Body of pancreas (tissue), 4 donors: ENCODE measurements around the gene TBC1D19.

Experiments used
- POLR2A ChIP-seq, 3 donors: fragments of 450-650 bp; IDR thresholded peaks; one replicate each; pipeline ENCODE4 v1.6.1; 2016; ENCODE audit warnings: antibody characterized with exemption in 3 of 3, mild to moderate bottlenecking in 2 of 3
- TF ChIP-seq, protein P1 (sequence below), 7 experiments: fragments of 450-650 bp in 4 of 7; fragments of 200-600 bp in 3 of 7; sonication (generic) in 3 of 7; IDR thresholded peaks; one replicate each; pipeline ENCODE4 v1.5.1; 2016 to 2019; ENCODE audit warnings: antibody characterized with exemption in 7 of 7

DNA sequence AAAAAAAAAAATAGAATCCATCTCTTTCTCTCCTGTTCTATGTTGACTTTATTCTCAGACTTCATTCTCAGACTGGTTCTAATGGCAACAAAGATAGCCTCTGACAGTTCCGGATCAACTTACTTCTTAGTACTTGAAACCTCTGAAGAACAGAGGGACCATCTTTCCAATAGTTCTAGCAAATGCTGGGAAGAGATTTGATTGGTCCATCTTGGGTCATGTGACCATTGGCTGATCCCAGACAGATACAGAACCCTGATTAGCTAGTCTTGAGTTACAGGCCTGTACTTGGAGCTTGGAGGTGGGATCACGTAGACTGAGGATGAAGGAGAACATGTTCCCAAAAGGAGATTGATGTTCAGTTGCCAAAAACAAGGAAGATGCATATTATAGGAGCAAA is 209.9 kb downstream of the TBC1D19 start:
- TF ChIP-seq, protein P1, sequence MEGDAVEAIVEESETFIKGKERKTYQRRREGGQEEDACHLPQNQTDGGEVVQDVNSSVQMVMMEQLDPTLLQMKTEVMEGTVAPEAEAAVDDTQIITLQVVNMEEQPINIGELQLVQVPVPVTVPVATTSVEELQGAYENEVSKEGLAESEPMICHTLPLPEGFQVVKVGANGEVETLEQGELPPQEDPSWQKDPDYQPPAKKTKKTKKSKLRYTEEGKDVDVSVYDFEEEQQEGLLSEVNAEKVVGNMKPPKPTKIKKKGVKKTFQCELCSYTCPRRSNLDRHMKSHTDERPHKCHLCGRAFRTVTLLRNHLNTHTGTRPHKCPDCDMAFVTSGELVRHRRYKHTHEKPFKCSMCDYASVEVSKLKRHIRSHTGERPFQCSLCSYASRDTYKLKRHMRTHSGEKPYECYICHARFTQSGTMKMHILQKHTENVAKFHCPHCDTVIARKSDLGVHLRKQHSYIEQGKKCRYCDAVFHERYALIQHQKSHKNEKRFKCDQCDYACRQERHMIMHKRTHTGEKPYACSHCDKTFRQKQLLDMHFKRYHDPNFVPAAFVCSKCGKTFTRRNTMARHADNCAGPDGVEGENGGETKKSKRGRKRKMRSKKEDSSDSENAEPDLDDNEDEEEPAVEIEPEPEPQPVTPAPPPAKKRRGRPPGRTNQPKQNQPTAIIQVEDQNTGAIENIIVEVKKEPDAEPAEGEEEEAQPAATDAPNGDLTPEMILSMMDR (IDR thresholded peaks at IDR 0.05): no peak
- TF ChIP-seq POLR2A (IDR thresholded peaks at IDR 0.05): no peak
